Measurements from ENCODE around the gene CECR2. TPM values are rescaled to one million over a fixed set of nuclear protein-coding genes. Genes with fewer than 3 reads are reported as not detected.

The CECR2 gene
- polyA plus RNA-seq, 1 of the 3 experiments (the other 2 are of a cell fraction): not detected

DNA sequence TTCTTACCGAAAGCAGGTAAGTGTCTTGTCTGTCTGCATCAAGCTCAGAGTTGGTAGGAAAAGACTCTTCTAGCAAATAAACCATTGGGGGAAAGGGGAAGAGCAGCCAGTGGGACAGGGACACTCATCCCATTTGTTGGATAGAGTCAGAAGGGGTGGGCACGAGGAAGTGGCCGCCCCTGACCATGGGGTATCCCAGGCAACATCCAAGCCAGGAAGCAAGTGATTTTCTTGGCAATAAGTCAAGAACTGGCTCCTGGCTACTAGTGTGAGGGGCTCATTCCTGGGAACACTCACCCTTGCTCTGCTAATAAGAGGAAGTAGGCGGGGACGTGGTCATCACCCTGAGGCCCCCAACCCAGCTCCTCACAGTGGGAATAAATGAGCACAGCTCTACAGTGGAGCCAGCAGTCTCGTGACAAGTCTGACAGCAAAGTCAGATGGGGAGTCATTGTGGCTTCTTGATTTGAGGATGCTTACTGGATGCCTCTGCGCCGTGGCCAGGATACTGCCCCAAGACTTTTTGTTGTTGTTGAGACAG is 200.8 kb downstream of the CECR2 start:
- Histone ChIP-seq H3K4me3 (ENCODE audit: low read depth in 2 of 2, low read length in 1 of 2) (no peak overlapping the region), H3K4me2 (no peak overlapping the region), H3K9me3 (no peaks in the 10 kb centered on the region), H2AFZ (ENCODE audit: low read depth) (no peak overlapping the region), H3K9ac (no peak overlapping the region), H3K27me3 (ENCODE audit: insufficient read depth) (no peaks in the 10 kb centered on the region), H3K79me2 (ENCODE audit: insufficient read depth) (no peaks in the 10 kb centered on the region), H3K36me3 (replicated peaks in 1 of 2; ENCODE audit: control insufficient read depth in 1 of 2, insufficient read depth in 2 of 2, low read length in 1 of 2) (no peaks in the 10 kb centered on the region), H3F3A (replicated peaks; ENCODE audit: insufficient read depth) (no peaks in the 10 kb centered on the region), H3K4me1 (ENCODE audit: control insufficient read depth in 1 of 2, insufficient read depth in 2 of 2, low read depth in 1 of 2, low read length in 1 of 2) (no peaks in the 10 kb centered on the region; a peak in 2 of 4 replicates), H3K9me2 (no peaks in the 10 kb centered on the region), H4K20me1 (ENCODE audit: insufficient read depth) (no peaks in the 10 kb centered on the region), H3K27ac (ENCODE audit: low read depth in 2 of 2, low read length in 1 of 2) (no peak overlapping the region)
- TF ChIP-seq CHD2 (IDR thresholded peaks at IDR 0.05; ENCODE audit: low read length, partially characterized antibody) (no peak), NFIC (IDR thresholded peaks at IDR 0.05; ENCODE audit: borderline replicate concordance) (no peak), NRF1 (IDR thresholded peaks at IDR 0.05; ENCODE audit: low read depth, low read length) (no peak), YY1 (IDR thresholded peaks at IDR 0.05; ENCODE audit: low read depth) (no peak), MXI1 (IDR thresholded peaks at IDR 0.05; ENCODE audit: low read depth, low read length) (no peak), TAF1 (IDR thresholded peaks at IDR 0.05; ENCODE audit: borderline replicate concordance, low read depth, low read length) (no peak), FOXM1 (IDR thresholded peaks at IDR 0.05; ENCODE audit: low read depth) (no peak), ELF1 (IDR thresholded peaks at IDR 0.05) (no peak), FOXJ3 (CRISPR knock-in tag; IDR thresholded peaks at IDR 0.05) (no peak), POLR2AphosphoS5 (IDR thresholded peaks at IDR 0.05; ENCODE audit: low read depth, low read length) (no peak), SMC3 (IDR thresholded peaks at IDR 0.05; ENCODE audit: low read depth, low read length) (no peak)
- TF ChIP-seq, protein P1, sequence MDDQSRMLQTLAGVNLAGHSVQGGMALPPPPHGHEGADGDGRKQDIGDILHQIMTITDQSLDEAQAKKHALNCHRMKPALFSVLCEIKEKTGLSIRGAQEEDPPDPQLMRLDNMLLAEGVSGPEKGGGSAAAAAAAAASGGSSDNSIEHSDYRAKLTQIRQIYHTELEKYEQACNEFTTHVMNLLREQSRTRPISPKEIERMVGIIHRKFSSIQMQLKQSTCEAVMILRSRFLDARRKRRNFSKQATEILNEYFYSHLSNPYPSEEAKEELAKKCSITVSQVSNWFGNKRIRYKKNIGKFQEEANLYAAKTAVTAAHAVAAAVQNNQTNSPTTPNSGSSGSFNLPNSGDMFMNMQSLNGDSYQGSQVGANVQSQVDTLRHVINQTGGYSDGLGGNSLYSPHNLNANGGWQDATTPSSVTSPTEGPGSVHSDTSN (IDR thresholded peaks at IDR 0.05): no peak
- TF ChIP-seq, protein P2, sequence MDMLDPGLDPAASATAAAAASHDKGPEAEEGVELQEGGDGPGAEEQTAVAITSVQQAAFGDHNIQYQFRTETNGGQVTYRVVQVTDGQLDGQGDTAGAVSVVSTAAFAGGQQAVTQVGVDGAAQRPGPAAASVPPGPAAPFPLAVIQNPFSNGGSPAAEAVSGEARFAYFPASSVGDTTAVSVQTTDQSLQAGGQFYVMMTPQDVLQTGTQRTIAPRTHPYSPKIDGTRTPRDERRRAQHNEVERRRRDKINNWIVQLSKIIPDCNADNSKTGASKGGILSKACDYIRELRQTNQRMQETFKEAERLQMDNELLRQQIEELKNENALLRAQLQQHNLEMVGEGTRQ (IDR thresholded peaks at IDR 0.05; ENCODE audit: borderline replicate concordance, low read depth, low read length): no peak
- TF ChIP-seq, protein P3, sequence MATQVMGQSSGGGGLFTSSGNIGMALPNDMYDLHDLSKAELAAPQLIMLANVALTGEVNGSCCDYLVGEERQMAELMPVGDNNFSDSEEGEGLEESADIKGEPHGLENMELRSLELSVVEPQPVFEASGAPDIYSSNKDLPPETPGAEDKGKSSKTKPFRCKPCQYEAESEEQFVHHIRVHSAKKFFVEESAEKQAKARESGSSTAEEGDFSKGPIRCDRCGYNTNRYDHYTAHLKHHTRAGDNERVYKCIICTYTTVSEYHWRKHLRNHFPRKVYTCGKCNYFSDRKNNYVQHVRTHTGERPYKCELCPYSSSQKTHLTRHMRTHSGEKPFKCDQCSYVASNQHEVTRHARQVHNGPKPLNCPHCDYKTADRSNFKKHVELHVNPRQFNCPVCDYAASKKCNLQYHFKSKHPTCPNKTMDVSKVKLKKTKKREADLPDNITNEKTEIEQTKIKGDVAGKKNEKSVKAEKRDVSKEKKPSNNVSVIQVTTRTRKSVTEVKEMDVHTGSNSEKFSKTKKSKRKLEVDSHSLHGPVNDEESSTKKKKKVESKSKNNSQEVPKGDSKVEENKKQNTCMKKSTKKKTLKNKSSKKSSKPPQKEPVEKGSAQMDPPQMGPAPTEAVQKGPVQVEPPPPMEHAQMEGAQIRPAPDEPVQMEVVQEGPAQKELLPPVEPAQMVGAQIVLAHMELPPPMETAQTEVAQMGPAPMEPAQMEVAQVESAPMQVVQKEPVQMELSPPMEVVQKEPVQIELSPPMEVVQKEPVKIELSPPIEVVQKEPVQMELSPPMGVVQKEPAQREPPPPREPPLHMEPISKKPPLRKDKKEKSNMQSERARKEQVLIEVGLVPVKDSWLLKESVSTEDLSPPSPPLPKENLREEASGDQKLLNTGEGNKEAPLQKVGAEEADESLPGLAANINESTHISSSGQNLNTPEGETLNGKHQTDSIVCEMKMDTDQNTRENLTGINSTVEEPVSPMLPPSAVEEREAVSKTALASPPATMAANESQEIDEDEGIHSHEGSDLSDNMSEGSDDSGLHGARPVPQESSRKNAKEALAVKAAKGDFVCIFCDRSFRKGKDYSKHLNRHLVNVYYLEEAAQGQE (IDR thresholded peaks at IDR 0.05; ENCODE audit: low read depth, low read length): no peak
- 23% methylated on average over 6 of the region's 8 CpGs for whole genome bisulfite sequencing (ENCODE audit: low lambda C conversion rate)
- ChIA-PET POLR2A (no interaction called here), CTCF (interaction anchor here (2.3 kb wide), 1 partner anchor 11 kb away, joined by 11 read pairs; no protein-coding TSS in a partner anchor)
- no peak for DNase-seq
